Dendritic cell treated with granulocyte-macrophage colony-stimulating factor and Interleukin-4, amounts not matched to agents 40 ng/mL and 50 ng/mL, for 4 days (primary cell): ENCODE data around the gene TMEM273.

ENCODE experiments used
- H3K27ac Mint-ChIP-seq: one replicate; pipeline ENCODE4 v1.8.0; 2022; ENCODE audit warnings: mild to moderate bottlenecking, mixed read lengths
- H3K27me3 Mint-ChIP-seq: one replicate; pipeline ENCODE4 v1.8.0; 2022; ENCODE audit warnings: mild to moderate bottlenecking, mixed read lengths
- H3K36me3 Mint-ChIP-seq: one replicate; pipeline ENCODE4 v1.8.0; 2022; ENCODE audit warnings: low read depth, mixed read lengths
- H3K4me1 Mint-ChIP-seq: one replicate; pipeline ENCODE4 v1.8.0; 2022; ENCODE audit warnings: low read depth, mixed read lengths
- H3K4me3 Mint-ChIP-seq: one replicate; pipeline ENCODE4 v1.8.0; 2022; ENCODE audit warnings: mild to moderate bottlenecking, moderate library complexity, mixed read lengths
- H3K9me3 Mint-ChIP-seq: one replicate; pipeline ENCODE4 v1.8.0; 2022; ENCODE audit warnings: mixed read lengths
- intact Hi-C: fragments of 100-400 bp; cut with micrococcal nuclease; formaldehyde crosslinking; loops from one replicate; pipeline ENCODE4 v1.15.0; 2022

Gene TMEM273

GRCh38 chr10:49177391-49178355, 10.5 kb downstream of the TMEM273 start:
- peak overlapping the region; percentile 61 for H3K4me3 Mint-ChIP-seq
- peaks cover 94% of the 10 kb centered on the region for H3K36me3 Mint-ChIP-seq
- H3K4me1 Mint-ChIP-seq: peaks cover 96% of the 10 kb centered on the region
- no peaks in the 10 kb centered on the region for H3K9me3 Mint-ChIP-seq
- H3K27me3 Mint-ChIP-seq: no peaks in the 10 kb centered on the region
- H3K27ac Mint-ChIP-seq: peak overlapping the region; percentile 95
- intact Hi-C loops: loop anchor here (1.0 to 5.0 kb wide), 2 partner anchors 13 to 185 kb away; no protein-coding TSS in a partner anchor

- Mint-ChIP-seq H3K9me3 (no peaks in the 10 kb centered on the region), H3K4me1 (peaks cover 99% of the 10 kb centered on the region), H3K36me3 (peaks cover 89% of the 10 kb centered on the region), H3K4me3 (no peak overlapping the region), H3K27ac (peak overlapping the region; percentile 95), H3K27me3 (no peaks in the 10 kb centered on the region)
- intact Hi-C loops: loop anchor here (1.0 to 5.0 kb wide), 2 partner anchors 14 to 186 kb away; no protein-coding TSS in a partner anchor
These were observed 11.6 kb downstream of the TMEM273 start for GRCh38 chr10:49176310-49177268.

- Mint-ChIP-seq H3K9me3 (no peaks in the 10 kb centered on the region), H3K36me3 (peaks cover 85% of the 10 kb centered on the region), H3K4me3 (no peak overlapping the region), H3K27me3 (no peaks in the 10 kb centered on the region), H3K4me1 (peaks cover 98% of the 10 kb centered on the region), H3K27ac (peak overlapping the region; percentile 95)
- intact Hi-C loops: loop anchor here (5.0 kb wide), 1 partner anchor 187 kb away; no protein-coding TSS in a partner anchor
These were observed 12.4 kb downstream of the TMEM273 start for GRCh38 chr10:49175587-49176309.

- Mint-ChIP-seq H3K9me3 (no peaks in the 10 kb centered on the region), H3K27ac (peak overlapping the region; percentile 95), H3K27me3 (no peaks in the 10 kb centered on the region), H3K4me1 (peaks cover 98% of the 10 kb centered on the region), H3K4me3 (no peak overlapping the region), H3K36me3 (peaks cover 85% of the 10 kb centered on the region)
- intact Hi-C loops: loop anchor here (5.0 kb wide), 1 partner anchor 187 kb away; no protein-coding TSS in a partner anchor
These were observed 13.2 kb downstream of the TMEM273 start for GRCh38 chr10:49174926-49175500.

GRCh38 chr10:49174261-49174925, 13.8 kb downstream of the TMEM273 start:
- H3K9me3 Mint-ChIP-seq: no peaks in the 10 kb centered on the region
- intact Hi-C loops: no loop called here

GRCh38 chr10:49173853-49174252, 14.3 kb downstream of the TMEM273 start:
- Mint-ChIP-seq H3K27ac (peak overlapping the region; percentile 95), H3K36me3 (peaks cover 85% of the 10 kb centered on the region), H3K27me3 (no peaks in the 10 kb centered on the region), H3K4me3 (peak overlapping the region; percentile 22), H3K9me3 (no peaks in the 10 kb centered on the region), H3K4me1 (peaks cover 99% of the 10 kb centered on the region)
- intact Hi-C loops: no loop called here

More at GRCh38 chr10:49174261-49174925, 13.8 kb downstream of the TMEM273 start:
- no peaks in the 10 kb centered on the region for H3K27me3 Mint-ChIP-seq
- peak overlapping the region; percentile 95 for H3K27ac Mint-ChIP-seq
- peaks cover 99% of the 10 kb centered on the region for H3K4me1 Mint-ChIP-seq
- peaks cover 88% of the 10 kb centered on the region for H3K36me3 Mint-ChIP-seq
- peak overlapping the region; percentile 22 for H3K4me3 Mint-ChIP-seq

- H3K27me3 Mint-ChIP-seq: peaks cover under 1% of the 10 kb centered on the region
- H3K27ac Mint-ChIP-seq: peak overlapping the region; percentile 95
- intact Hi-C loops: no loop called here
- peak overlapping the region; percentile 0 for H3K4me3 Mint-ChIP-seq
- H3K9me3 Mint-ChIP-seq: no peaks in the 10 kb centered on the region
- peaks cover 99% of the 10 kb centered on the region for H3K4me1 Mint-ChIP-seq
- H3K36me3 Mint-ChIP-seq: peaks cover 84% of the 10 kb centered on the region
These were observed 14.9 kb downstream of the TMEM273 start for GRCh38 chr10:49173201-49173772.

- Mint-ChIP-seq H3K4me1 (peaks cover 99% of the 10 kb centered on the region), H3K36me3 (peaks cover 84% of the 10 kb centered on the region), H3K9me3 (no peaks in the 10 kb centered on the region), H3K27ac (peak overlapping the region; percentile 95), H3K27me3 (peaks cover 2% of the 10 kb centered on the region), H3K4me3 (no peak overlapping the region)
- intact Hi-C loops: no loop called here
These were observed 15.4 kb downstream of the TMEM273 start for GRCh38 chr10:49172777-49173132.

GRCh38 chr10:49172061-49172776, 16.0 kb downstream of the TMEM273 start:
- Mint-ChIP-seq H3K27me3 (peaks cover 2% of the 10 kb centered on the region), H3K36me3 (peaks cover 84% of the 10 kb centered on the region), H3K27ac (peak overlapping the region; percentile 95), H3K9me3 (no peaks in the 10 kb centered on the region), H3K4me1 (peaks cover 99% of the 10 kb centered on the region), H3K4me3 (peak overlapping the region; percentile 35)
- intact Hi-C loops: no loop called here

GRCh38 chr10:49171326-49172060, 16.7 kb downstream of the TMEM273 start:
- peaks cover 84% of the 10 kb centered on the region for H3K36me3 Mint-ChIP-seq
- peak overlapping the region; percentile 95 for H3K27ac Mint-ChIP-seq
- peaks cover 99% of the 10 kb centered on the region for H3K4me1 Mint-ChIP-seq
- H3K4me3 Mint-ChIP-seq: no peak overlapping the region
- intact Hi-C loops: no loop called here
- H3K9me3 Mint-ChIP-seq: no peaks in the 10 kb centered on the region
- H3K27me3 Mint-ChIP-seq: peaks cover 2% of the 10 kb centered on the region

GRCh38 chr10:49170632-49171325, 17.4 kb downstream of the TMEM273 start:
- intact Hi-C loops: no loop called here
- Mint-ChIP-seq H3K9me3 (no peaks in the 10 kb centered on the region), H3K4me3 (no peak overlapping the region), H3K27ac (peak overlapping the region; percentile 77), H3K4me1 (peaks cover 99% of the 10 kb centered on the region), H3K27me3 (peaks cover 2% of the 10 kb centered on the region), H3K36me3 (peaks cover 84% of the 10 kb centered on the region)
